Tibial artery (tissue), 4 donors: ENCODE data around the gene RGS8.

Experiments used
- DNase-seq, 2 donors: peaks; one replicate each; pipeline ENCODE4 v3.0.0-alpha.2; 2019
- H3K27ac ChIP-seq, 2 donors: fragments of 200-600 bp; sonication (generic) in 1 of 2; 1 replicate in 1 of 2; 2 replicates in 1 of 2; pipeline ENCODE4 v1.5.1; 2018 to 2019; ENCODE audit warnings: mild to moderate bottlenecking in 1 of 2
- H3K27me3 ChIP-seq, 2 donors: fragments of 200-600 bp; sonication (generic) in 1 of 2; one replicate each; pipeline versions ENCODE4 v1.5.1 to v1.6.0; 2016 to 2019
- H3K36me3 ChIP-seq, 3 donors: fragments of 200-600 bp; sonication (generic) in 2 of 3; one replicate each; pipeline ENCODE4 v1.5.1; 2016 to 2019; ENCODE audit warnings: mild to moderate bottlenecking in 2 of 3
- H3K4me1 ChIP-seq, 4 donors: fragments of 200-600 bp; sonication (generic) in 2 of 4; 1 replicate in 3 of 4; 2 replicates in 1 of 4; pipeline ENCODE4 v1.5.1; 2016 to 2019
- H3K4me3 ChIP-seq, 2 donors: fragments of 200-600 bp; sonication (generic) in 1 of 2; 1 replicate in 1 of 2; 2 replicates in 1 of 2; pipeline ENCODE4 v1.5.1; 2018 to 2019; ENCODE audit warnings: mild to moderate bottlenecking in 2 of 2
- H3K9me3 ChIP-seq, 3 donors: fragments of 200-600 bp; sonication (generic) in 1 of 3; one replicate each; pipeline ENCODE4 v1.5.1; 2016 to 2019
- CTCF ChIP-seq, 2 experiments: fragments of 200-600 bp in 1 of 2; fragments of 450-650 bp in 1 of 2; IDR thresholded peaks; one replicate each; pipeline ENCODE4 v1.5.1; 2017 to 2019; ENCODE audit warnings: antibody characterized with exemption in 2 of 2, mild to moderate bottlenecking in 1 of 2, moderate library complexity in 1 of 2
- intact Hi-C: fragments of 100-400 bp; cut with DNase I; formaldehyde crosslinking; loops from one replicate; pipeline ENCODE4 v1.15.0; 2023; ENCODE audit warnings: low total_unique reads

The RGS8 gene

GRCh38 chr1:182682898-182683501, 1.4 kb downstream of the RGS8 start:
- Histone ChIP-seq H3K27me3 (peaks cover 0 to 25% of the 10 kb centered on the region in 2 donors), H3K4me1 (no peaks in the 10 kb centered on the region), H3K9me3 (no peaks in the 10 kb centered on the region), H3K36me3 (no peaks in the 10 kb centered on the region), H3K4me3 (no peak overlapping the region), H3K27ac (no peak overlapping the region)
- intact Hi-C loops, result no loop called here
- DNase-seq, result no peak
- TF ChIP-seq CTCF (IDR thresholded peaks at IDR 0.05), result no peak

GRCh38 chr1:182682406-182682805, 2.0 kb downstream of the RGS8 start:
- Histone ChIP-seq H3K36me3 (no peaks in the 10 kb centered on the region), H3K27me3 (peaks cover 0 to 25% of the 10 kb centered on the region in 2 donors), H3K4me3 (no peak overlapping the region), H3K9me3 (no peaks in the 10 kb centered on the region), H3K4me1 (no peaks in the 10 kb centered on the region), H3K27ac (no peak overlapping the region)
- TF ChIP-seq CTCF (IDR thresholded peaks at IDR 0.05), result no peak
- no peak for DNase-seq
- intact Hi-C loops, result no loop called here

GRCh38 chr1:182681568-182681912, 2.8 kb downstream of the RGS8 start:
- no peaks in the 10 kb centered on the region for H3K9me3 ChIP-seq
- peaks cover 0 to 25% of the 10 kb centered on the region in 2 donors for H3K27me3 ChIP-seq
- H3K4me3 ChIP-seq, result no peak overlapping the region
- DNase-seq, result no peak
- H3K36me3 ChIP-seq, result no peaks in the 10 kb centered on the region
- H3K27ac ChIP-seq, result no peak overlapping the region
- intact Hi-C loops, result no loop called here
- TF ChIP-seq CTCF (IDR thresholded peaks at IDR 0.05), result no peak
- no peaks in the 10 kb centered on the region for H3K4me1 ChIP-seq

- no peak overlapping the region for H3K4me3 ChIP-seq
- no peaks in the 10 kb centered on the region for H3K36me3 ChIP-seq
- DNase-seq, result no peak
- no peak for TF ChIP-seq CTCF (IDR thresholded peaks at IDR 0.05)
- intact Hi-C loops, result no loop called here
- no peak overlapping the region for H3K27ac ChIP-seq
- H3K4me1 ChIP-seq, result no peaks in the 10 kb centered on the region
- H3K27me3 ChIP-seq, result peaks cover 0 to 25% of the 10 kb centered on the region in 2 donors
- no peaks in the 10 kb centered on the region for H3K9me3 ChIP-seq
These were observed 3.4 kb downstream of the RGS8 start for GRCh38 chr1:182680901-182681567.

GRCh38 chr1:182680408-182680807, 4.0 kb downstream of the RGS8 start:
- intact Hi-C loops, result no loop called here

More at GRCh38 chr1:182680408-182680807, 4.0 kb downstream of the RGS8 start:
- no peak for TF ChIP-seq CTCF (IDR thresholded peaks at IDR 0.05)
- Histone ChIP-seq H3K4me3 (no peak overlapping the region), H3K9me3 (no peaks in the 10 kb centered on the region), H3K27me3 (peaks cover 0 to 22% of the 10 kb centered on the region in 2 donors), H3K27ac (no peak overlapping the region), H3K36me3 (no peaks in the 10 kb centered on the region), H3K4me1 (peaks cover 0 to 3% (median under 1%) of the 10 kb centered on the region in 4 donors)
- no peak for DNase-seq
